Neuronal stem cell (in vitro differentiated cells): ENCODE results near the gene PLRG1.
A peak's percentile ranks its signal among the peaks of the same experiment; 100 is the strongest.

Experiments
- DNase-seq: peaks from one replicate; pipeline ENCODE4 v3.0.0-alpha.2; 2013; ENCODE audit warnings: low spot score
- H2AFZ ChIP-seq: one replicate; pipeline ENCODE4 v1.6.1; 2013; ENCODE audit warnings: mild to moderate bottlenecking, low read length, inconsistent platforms
- H2AK5ac ChIP-seq: 2 replicates; pipeline ENCODE4 v1.6.1; 2013; ENCODE audit warnings: low read depth, mild to moderate bottlenecking, inconsistent platforms, low read length, moderate library complexity, mixed read lengths
- H2BK120ac ChIP-seq: 2 replicates; pipeline ENCODE4 v1.6.1; 2013; ENCODE audit warnings: low read depth, mild to moderate bottlenecking, inconsistent platforms, low read length, moderate library complexity, mixed read lengths
- H2BK12ac ChIP-seq: one replicate; pipeline ENCODE4 v1.6.1; 2013; ENCODE audit warnings: low read length, inconsistent platforms
- H2BK15ac ChIP-seq: 2 replicates; pipeline ENCODE4 v1.6.1; 2013; ENCODE audit warnings: mild to moderate bottlenecking, low read length, inconsistent platforms, mixed read lengths
- H2BK5ac ChIP-seq: one replicate; pipeline ENCODE4 v1.6.1; 2013; ENCODE audit warnings: inconsistent platforms, mild to moderate bottlenecking, low read length, moderate library complexity
- H3K14ac ChIP-seq: one replicate; pipeline ENCODE4 v1.6.1; 2013; ENCODE audit warnings: low read length, inconsistent platforms
- H3K18ac ChIP-seq: 2 replicates; pipeline ENCODE4 v1.6.1; 2013; ENCODE audit warnings: low read length, inconsistent platforms
- H3K23ac ChIP-seq: 2 replicates; pipeline ENCODE4 v1.6.1; 2013; ENCODE audit warnings: low read depth, mild to moderate bottlenecking, mixed read lengths, low read length, inconsistent platforms; ENCODE audit not compliant: poor library complexity
- H3K27ac ChIP-seq: replicated peaks from 3 replicates; pipeline ENCODE4 v1.5.1; 2013; ENCODE audit warnings: low read length, inconsistent platforms
- H3K27me3 ChIP-seq, 3 experiments: 2 replicates each; pipeline ENCODE4 v1.6.1; 2013; ENCODE audit warnings: low read length in 3 of 3, mild to moderate bottlenecking in 2 of 3, inconsistent platforms in 1 of 3, low read depth in 1 of 3, mixed read lengths in 1 of 3, moderate library complexity in 1 of 3; ENCODE audit not compliant: control insufficient read depth in 3 of 3, insufficient read depth in 3 of 3
- H3K36me3 ChIP-seq, 2 donors: replicated peaks in 1 of 2; 2 replicates each; pipeline ENCODE4 v1.6.1; 2013; ENCODE audit warnings: low read length in 2 of 2; ENCODE audit not compliant: control insufficient read depth in 2 of 2, insufficient read depth in 2 of 2
- H3K4ac ChIP-seq: 2 replicates; pipeline ENCODE4 v1.6.1; 2013; ENCODE audit warnings: inconsistent platforms, mild to moderate bottlenecking, low read length, moderate library complexity
- H3K4me1 ChIP-seq, 2 donors: 1 replicate in 1 of 2; 2 replicates in 1 of 2; pipeline ENCODE4 v1.6.1; 2013; ENCODE audit warnings: low read length in 2 of 2, low read depth in 1 of 2; ENCODE audit not compliant: control insufficient read depth in 2 of 2, insufficient read depth in 1 of 2
- H3K4me2 ChIP-seq: one replicate; pipeline ENCODE4 v1.6.1; 2013; ENCODE audit warnings: mild to moderate bottlenecking, low read length, inconsistent platforms; ENCODE audit not compliant: insufficient read depth, poor library complexity, severe bottlenecking
- H3K4me3 ChIP-seq, 2 donors: 2 replicates each; pipeline ENCODE4 v1.5.1; 2013; ENCODE audit warnings: low read length in 2 of 2, mild to moderate bottlenecking in 2 of 2, inconsistent platforms in 1 of 2, moderate library complexity in 1 of 2
- H3K79me1 ChIP-seq: one replicate; pipeline ENCODE4 v1.6.1; 2013; ENCODE audit warnings: low read depth, mild to moderate bottlenecking, inconsistent platforms, low read length, moderate library complexity
- H3K9ac ChIP-seq: one replicate; pipeline ENCODE4 v1.6.1; 2013; ENCODE audit warnings: mild to moderate bottlenecking, low read depth, low read length, inconsistent platforms; ENCODE audit not compliant: poor library complexity
- H3K9me3 ChIP-seq, 2 donors: replicated peaks in 1 of 2; 2 replicates each; pipeline versions ENCODE3 to v1.6.1; 2013; ENCODE audit warnings: low read length in 2 of 2, mild to moderate bottlenecking in 2 of 2, inconsistent platforms in 1 of 2, low read depth in 1 of 2, mixed read lengths in 1 of 2, moderate library complexity in 1 of 2; ENCODE audit not compliant: control insufficient read depth in 2 of 2, insufficient read depth in 1 of 2
- H4K8ac ChIP-seq: one replicate; pipeline ENCODE4 v1.6.1; 2013; ENCODE audit warnings: low read depth, mild to moderate bottlenecking, inconsistent platforms, low read length, moderate library complexity
- H4K91ac ChIP-seq: one replicate; pipeline ENCODE4 v1.6.1; 2013; ENCODE audit warnings: low read length, low read depth, mild to moderate bottlenecking, inconsistent platforms; ENCODE audit not compliant: poor library complexity
- WGBS, 2 donors: extraction: QIAGEN DNeasy Blood & Tissue Kit; methylation state at CpG; one replicate each; pipeline ENCODE4 v1.1.7; 2013; ENCODE audit warnings: missing lambda C conversion rate in 2 of 2, mixed read lengths in 1 of 2; ENCODE audit not compliant: insufficient read length in 2 of 2, insufficient replicate concordance in 1 of 2; ENCODE audit errors: extremely low coverage in 2 of 2; 5-methylcytosine and 5-hydroxymethylcytosine counted together

PLRG1 gene

DNA sequence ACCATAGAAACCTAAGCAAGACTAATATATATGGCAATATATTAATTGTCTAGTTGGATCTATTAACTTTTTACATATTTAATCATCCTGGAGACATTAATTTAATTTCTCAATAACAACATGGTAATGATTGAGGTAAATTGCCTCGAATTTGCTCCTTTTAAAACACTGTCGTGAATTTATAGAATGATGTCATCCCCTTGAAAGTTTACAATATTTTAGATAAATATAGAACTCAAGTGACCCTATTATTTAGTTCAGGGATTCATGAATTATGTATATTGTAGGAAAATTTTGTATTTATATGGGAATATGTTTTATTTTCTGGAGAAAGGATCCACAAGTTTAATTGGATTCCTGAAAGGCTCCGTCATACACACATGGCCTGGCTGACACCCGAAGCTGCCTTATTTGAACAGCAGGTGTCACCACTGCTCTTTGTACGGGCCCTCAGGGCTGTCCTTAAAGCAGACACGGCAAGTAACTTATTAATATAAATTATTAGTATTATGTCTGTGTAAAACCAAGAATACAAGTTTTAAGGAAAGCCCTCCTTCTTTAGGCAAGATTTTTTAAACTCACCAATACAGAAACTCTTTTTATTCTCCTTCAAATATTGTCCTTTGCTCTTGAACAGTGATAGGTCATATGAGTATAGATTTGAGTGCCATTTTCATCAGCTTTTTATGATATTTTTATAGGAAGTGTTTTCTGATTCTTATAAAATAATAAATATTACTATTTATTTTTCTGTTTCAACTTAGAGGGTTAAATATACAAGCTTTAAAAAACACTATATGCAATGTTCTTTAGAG lies 1.9 kb upstream of the PLRG1 start:
- Histone ChIP-seq H3K9ac (no peak overlapping the region), H2AK5ac (no peak overlapping the region), H2BK15ac (no peak overlapping the region), H4K91ac (no peak overlapping the region), H3K23ac (no peak overlapping the region), H3K18ac (no peak overlapping the region), H3K9me3 (no peaks in the 10 kb centered on the region), H3K4ac (no peak overlapping the region), H3K4me3 (no peak overlapping the region), H2BK5ac (no peak overlapping the region), H3K79me1 (peaks cover 2% of the 10 kb centered on the region), H3K4me2 (no peak overlapping the region), H3K27ac (no peak overlapping the region), H2BK120ac (no peak overlapping the region), H4K8ac (no peak overlapping the region), H3K36me3 (peaks cover 0 to 13% of the 10 kb centered on the region in 2 donors), H2AFZ (peak overlapping the region; percentile 36), H3K4me1 (peaks cover 2 to 8% of the 10 kb centered on the region in 2 donors), H2BK12ac (no peak overlapping the region), H3K14ac (no peak overlapping the region), H3K27me3 (peaks cover 0 to 6% (median 0%) of the 10 kb centered on the region in 3 experiments)
- no CpG with 5 or more reads among the region's 6 CpGs for WGBS, 2 donors
- DNase-seq = peak; percentile 58

- Histone ChIP-seq H2BK120ac (no peak overlapping the region), H4K91ac (no peak overlapping the region), H2AK5ac (no peak overlapping the region), H2BK15ac (no peak overlapping the region), H3K79me1 (peaks cover 2% of the 10 kb centered on the region), H3K4me3 (no peak overlapping the region), H3K4me1 (peaks cover 2 to 8% of the 10 kb centered on the region in 2 donors), H3K14ac (no peak overlapping the region), H3K36me3 (peaks cover 13 to 77% of the 10 kb centered on the region in 2 donors), H3K9me3 (no peaks in the 10 kb centered on the region), H3K23ac (no peak overlapping the region), H3K18ac (no peak overlapping the region), H2BK12ac (no peak overlapping the region), H3K9ac (no peak overlapping the region), H2AFZ (no peak overlapping the region), H3K4me2 (no peak overlapping the region), H2BK5ac (no peak overlapping the region), H3K27me3 (no peaks in the 10 kb centered on the region), H4K8ac (no peak overlapping the region), H3K27ac (no peak overlapping the region), H3K4ac (no peak overlapping the region)
- WGBS, 2 donors = no CpG with 5 or more reads among the region's 4 CpGs
- DNase-seq = no peak
Measured at GRCh38 chr4:154545689-154546088, 4.5 kb downstream of the PLRG1 start.

DNA sequence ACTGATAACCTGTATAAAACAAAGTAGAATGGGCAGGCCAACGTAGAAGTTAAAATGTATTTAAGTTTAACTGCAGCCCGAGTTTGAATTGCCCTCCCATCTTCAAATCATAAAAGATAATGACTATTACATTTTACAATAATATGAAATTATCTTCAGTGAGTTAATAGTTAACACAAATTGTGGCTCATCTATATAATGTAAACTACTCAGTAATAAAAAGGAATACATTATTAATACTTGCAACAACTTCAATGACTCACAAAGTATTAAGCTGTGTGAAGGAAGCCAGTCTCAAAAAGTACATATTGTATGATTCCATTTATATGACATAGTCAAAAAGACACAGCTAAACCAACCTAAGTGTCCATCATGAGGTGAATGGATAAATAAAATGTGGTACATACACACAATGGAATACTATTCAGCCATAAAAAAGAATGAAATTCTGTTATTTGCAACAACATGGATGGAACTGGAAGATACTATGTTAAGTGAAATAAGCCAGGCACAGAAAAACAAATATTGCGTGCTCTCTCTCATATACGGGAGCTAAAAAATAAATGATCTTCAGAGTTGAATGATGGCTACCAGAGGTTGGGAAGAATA lies 7.8 kb downstream of the PLRG1 start:
- no peaks in the 10 kb centered on the region for H3K4me1 ChIP-seq

DNA sequence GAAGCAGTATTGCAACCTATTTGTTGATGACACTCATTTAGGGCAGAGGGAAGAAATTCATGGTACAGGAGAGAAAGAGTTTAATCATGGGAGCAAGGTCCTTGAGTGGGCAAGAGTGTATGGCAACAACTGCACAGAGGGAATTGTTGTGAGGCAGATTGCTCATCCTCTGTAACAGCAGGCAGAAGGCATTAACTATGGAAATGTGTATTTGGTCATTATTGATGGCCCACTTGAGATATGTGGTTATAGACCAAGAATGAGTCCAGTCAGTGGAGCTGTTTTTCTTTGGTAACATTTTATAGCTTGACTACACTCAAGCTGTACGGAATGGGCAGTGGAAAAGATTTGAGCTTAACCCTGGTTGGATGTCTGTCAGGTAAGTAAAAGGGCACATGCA lies 15.9 kb downstream of the PLRG1 start:
- H3K79me1 ChIP-seq = no peaks in the 10 kb centered on the region
- no peak overlapping the region for H3K9ac ChIP-seq
- H3K18ac ChIP-seq = no peak overlapping the region
- H3K36me3 ChIP-seq = peaks cover 7 to 44% of the 10 kb centered on the region in 2 donors
- no CpG with 5 or more reads among the region's 1 CpG for WGBS, 2 donors
- H2BK120ac ChIP-seq = no peak overlapping the region
- no peaks in the 10 kb centered on the region for H3K27me3 ChIP-seq
- H3K23ac ChIP-seq = no peak overlapping the region
- no peak overlapping the region for H2BK15ac ChIP-seq
- H2AK5ac ChIP-seq = no peak overlapping the region
- no peak overlapping the region for H2AFZ ChIP-seq
- H4K91ac ChIP-seq = no peak overlapping the region
- no peak overlapping the region for H4K8ac ChIP-seq
- no peak overlapping the region for H3K14ac ChIP-seq
- no peaks in the 10 kb centered on the region for H3K4me1 ChIP-seq
- H2BK12ac ChIP-seq = no peak overlapping the region
- no peak overlapping the region for H3K4me3 ChIP-seq
- H3K27ac ChIP-seq = no peak overlapping the region
- no peak overlapping the region for H2BK5ac ChIP-seq
- no peak overlapping the region for H3K4me2 ChIP-seq
- DNase-seq = no peak
- no peak overlapping the region for H3K4ac ChIP-seq
- H3K9me3 ChIP-seq = no peaks in the 10 kb centered on the region

More for the DNA sequence above, 7.8 kb downstream of the PLRG1 start:
- Histone ChIP-seq H3K14ac (no peak overlapping the region), H3K18ac (no peak overlapping the region), H2AK5ac (no peak overlapping the region), H3K4ac (no peak overlapping the region), H3K36me3 (peaks cover 20 to 100% of the 10 kb centered on the region in 2 donors), H3K23ac (no peak overlapping the region), H2BK5ac (no peak overlapping the region), H3K4me3 (no peak overlapping the region), H2BK12ac (no peak overlapping the region), H4K91ac (no peak overlapping the region), H3K79me1 (no peaks in the 10 kb centered on the region), H2BK120ac (no peak overlapping the region), H4K8ac (no peak overlapping the region), H2AFZ (no peak overlapping the region), H3K27me3 (no peaks in the 10 kb centered on the region), H2BK15ac (no peak overlapping the region), H3K9ac (no peak overlapping the region), H3K9me3 (no peaks in the 10 kb centered on the region), H3K4me2 (no peak overlapping the region), H3K27ac (no peak overlapping the region)
- DNase-seq = no peak
- no CpG with 5 or more reads among the region's 4 CpGs for WGBS, 2 donors
